Breast epithelium (tissue), 4 donors: Measurements from ENCODE around the gene CLK4. TPM values are rescaled to one million over a fixed set of nuclear protein-coding genes. Genes with fewer than 3 reads are reported as not detected.

Source experiments
- DNase-seq, 2 donors: peaks; one replicate each; pipeline ENCODE4 v3.0.0-alpha.2; 2019; ENCODE audit warnings: low spot score in 2 of 2
- H3K27ac ChIP-seq, 2 donors: fragments of 200-600 bp; sonication (generic) in 1 of 2; one replicate each; pipeline ENCODE4 v1.5.1; 2016 to 2019; ENCODE audit warnings: mild to moderate bottlenecking in 1 of 2
- H3K27me3 ChIP-seq, 2 donors: fragments of 200-600 bp; sonication (generic) in 1 of 2; one replicate each; pipeline versions ENCODE4 v1.5.1 to v1.6.0; 2017 to 2019; ENCODE audit warnings: control low read depth in 1 of 2, mild to moderate bottlenecking in 1 of 2
- H3K36me3 ChIP-seq: fragments of 200-600 bp; one replicate; pipeline ENCODE4 v1.5.1; 2019
- H3K4me1 ChIP-seq, 2 donors: fragments of 200-600 bp; sonication (generic); one replicate each; pipeline ENCODE4 v1.5.1; 2016 to 2019; ENCODE audit warnings: control low read depth in 1 of 2
- H3K4me3 ChIP-seq, 3 donors: fragments of 200-600 bp; sonication (generic); 1 replicate in 2 of 3; 2 replicates in 1 of 3; pipeline ENCODE4 v1.5.1; 2016 to 2019; ENCODE audit warnings: mild to moderate bottlenecking in 3 of 3, moderate library complexity in 2 of 3
- H3K9me3 ChIP-seq, 2 donors: fragments of 200-600 bp; sonication (generic) in 1 of 2; one replicate each; pipeline ENCODE4 v1.5.1; 2016 to 2019; ENCODE audit warnings: control low read depth in 1 of 2
- POLR2A ChIP-seq: fragments of 450-650 bp; IDR thresholded peaks from one replicate; pipeline ENCODE4 v1.6.1; 2016; ENCODE audit warnings: antibody characterized with exemption, mild to moderate bottlenecking, moderate library complexity
- POLR2AphosphoS5 ChIP-seq, 3 donors: sonication (generic); formaldehyde crosslinking; IDR thresholded peaks; one replicate each; pipeline ENCODE4 v1.6.1; 2017; ENCODE audit warnings: antibody characterized with exemption in 3 of 3
- intact Hi-C: fragments of 100-400 bp; cut with DNase I; formaldehyde crosslinking; loops from one replicate; pipeline ENCODE4 v1.15.1; 2023; ENCODE audit warnings: low total_unique reads
- total RNA-seq, 3 donors: library from RNA; depleted of rRNA; stranded (reverse); fragments of >200 nt; gene quantifications; one replicate each; pipeline ENCODE4 v1.1.0, GENCODE V29; 2016
- TF ChIP-seq, protein P1 (sequence below), 3 donors: fragments of 450-650 bp; IDR thresholded peaks; one replicate each; pipeline ENCODE4 v1.5.1; 2016 to 2017; ENCODE audit warnings: antibody characterized with exemption in 3 of 3, mild to moderate bottlenecking in 3 of 3, moderate library complexity in 3 of 3

CLK4 gene
- total RNA-seq, 3 donors from 2014 or later: 39.0 to 73.2 (median 43.3) TPM

DNA sequence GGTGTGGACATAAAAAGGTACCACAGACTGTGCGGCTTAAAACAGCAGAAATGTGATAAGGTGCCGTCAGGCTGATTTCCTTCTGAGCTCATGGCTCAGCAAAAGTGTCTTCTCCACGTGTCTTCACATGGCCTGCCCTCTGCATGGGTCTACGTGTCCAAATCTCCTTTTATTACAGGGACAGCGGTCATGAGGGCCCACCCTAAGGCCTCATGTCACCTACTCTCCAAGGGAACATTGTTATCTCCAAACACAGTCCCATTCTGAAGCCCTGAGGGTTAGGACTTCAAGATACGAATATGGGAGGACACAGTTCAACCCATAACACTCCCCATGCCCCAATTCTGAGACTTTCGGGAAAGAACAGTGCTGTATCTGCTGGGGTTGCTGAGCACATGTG lies 71.8 kb downstream of the CLK4 start:
- TF ChIP-seq, protein P1, sequence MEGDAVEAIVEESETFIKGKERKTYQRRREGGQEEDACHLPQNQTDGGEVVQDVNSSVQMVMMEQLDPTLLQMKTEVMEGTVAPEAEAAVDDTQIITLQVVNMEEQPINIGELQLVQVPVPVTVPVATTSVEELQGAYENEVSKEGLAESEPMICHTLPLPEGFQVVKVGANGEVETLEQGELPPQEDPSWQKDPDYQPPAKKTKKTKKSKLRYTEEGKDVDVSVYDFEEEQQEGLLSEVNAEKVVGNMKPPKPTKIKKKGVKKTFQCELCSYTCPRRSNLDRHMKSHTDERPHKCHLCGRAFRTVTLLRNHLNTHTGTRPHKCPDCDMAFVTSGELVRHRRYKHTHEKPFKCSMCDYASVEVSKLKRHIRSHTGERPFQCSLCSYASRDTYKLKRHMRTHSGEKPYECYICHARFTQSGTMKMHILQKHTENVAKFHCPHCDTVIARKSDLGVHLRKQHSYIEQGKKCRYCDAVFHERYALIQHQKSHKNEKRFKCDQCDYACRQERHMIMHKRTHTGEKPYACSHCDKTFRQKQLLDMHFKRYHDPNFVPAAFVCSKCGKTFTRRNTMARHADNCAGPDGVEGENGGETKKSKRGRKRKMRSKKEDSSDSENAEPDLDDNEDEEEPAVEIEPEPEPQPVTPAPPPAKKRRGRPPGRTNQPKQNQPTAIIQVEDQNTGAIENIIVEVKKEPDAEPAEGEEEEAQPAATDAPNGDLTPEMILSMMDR (IDR thresholded peaks at IDR 0.05): no peak
- TF ChIP-seq POLR2A (no peak), POLR2AphosphoS5 (IDR thresholded peaks at IDR 0.05) (no peak)
- no peak for DNase-seq
- H3K9me3 ChIP-seq: no peaks in the 10 kb centered on the region
- no peaks in the 10 kb centered on the region for H3K4me1 ChIP-seq
- no peaks in the 10 kb centered on the region for H3K36me3 ChIP-seq
- intact Hi-C loops: no loop called here
- H3K27ac ChIP-seq: no peak overlapping the region
- H3K4me3 ChIP-seq: no peak overlapping the region
- H3K27me3 ChIP-seq: no peaks in the 10 kb centered on the region

DNA sequence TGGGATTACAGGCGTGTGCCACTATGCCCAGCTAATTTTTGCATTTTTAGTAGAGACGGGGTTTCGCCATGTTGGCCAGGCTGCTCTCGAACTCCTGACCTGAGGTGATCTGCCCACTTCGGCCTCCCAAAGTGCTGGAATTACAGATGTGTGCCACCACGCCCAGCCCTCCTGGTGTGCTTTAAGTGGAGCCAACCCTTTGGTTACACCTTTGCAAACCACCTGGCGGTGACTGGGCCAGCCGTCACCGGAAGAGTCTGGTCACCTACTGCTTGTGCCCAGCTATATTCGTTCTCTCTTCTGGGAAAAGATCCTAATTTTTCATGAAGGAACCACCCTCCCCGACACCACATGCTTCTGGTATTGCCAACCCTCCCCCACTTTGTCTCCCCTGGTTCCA lies 72.5 kb downstream of the CLK4 start:
- intact Hi-C loops: no loop called here
- TF ChIP-seq POLR2AphosphoS5 (IDR thresholded peaks at IDR 0.05) (no peak), POLR2A (no peak)
- TF ChIP-seq, protein P1 (IDR thresholded peaks at IDR 0.05): no peak
- no peak for DNase-seq
- no peaks in the 10 kb centered on the region for H3K27me3 ChIP-seq
- H3K4me1 ChIP-seq: no peaks in the 10 kb centered on the region
- H3K4me3 ChIP-seq: no peak overlapping the region
- H3K36me3 ChIP-seq: no peaks in the 10 kb centered on the region
- no peaks in the 10 kb centered on the region for H3K9me3 ChIP-seq
- H3K27ac ChIP-seq: no peak overlapping the region

DNA sequence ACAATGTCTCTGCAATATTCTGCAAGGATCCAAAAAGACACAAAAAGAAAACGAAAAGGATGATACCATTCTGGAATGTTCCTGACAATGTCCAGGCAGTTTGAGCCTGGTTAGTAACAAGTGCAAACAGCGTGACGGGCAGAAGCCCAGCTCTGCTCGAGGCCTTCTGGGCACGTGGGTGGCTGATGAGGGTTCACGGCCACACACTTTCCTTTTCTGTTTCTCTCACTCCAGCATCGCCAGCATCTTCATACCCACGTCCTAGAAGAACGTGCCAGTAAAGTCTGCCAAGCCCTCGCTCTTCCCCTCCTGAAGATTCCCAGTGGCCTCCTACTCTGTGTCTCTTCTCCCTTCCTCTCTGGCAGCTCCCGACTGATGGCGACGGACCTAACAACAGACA lies 73.3 kb downstream of the CLK4 start:
- TF ChIP-seq, protein P1 (IDR thresholded peaks at IDR 0.05): no peak
- TF ChIP-seq POLR2AphosphoS5 (IDR thresholded peaks at IDR 0.05): no peak
- TF ChIP-seq POLR2A: no peak
- Histone ChIP-seq H3K4me1 (no peaks in the 10 kb centered on the region), H3K9me3 (no peaks in the 10 kb centered on the region), H3K36me3 (no peaks in the 10 kb centered on the region), H3K27ac (no peak overlapping the region), H3K27me3 (no peaks in the 10 kb centered on the region), H3K4me3 (no peak overlapping the region)
- intact Hi-C loops: no loop called here
- DNase-seq: no peak

Other genes starting within 250 kb of the CLK4 start
- 1 to 10 TPM in 2 of 3 donors, under 1 TPM in 1; 0.32 to 3.3 (median 2.6) TPM for gene COL23A1, start 36.7 kb downstream of the CLK4 start, total RNA-seq
- gene ZNF354A, start 103.6 kb upstream of the CLK4 start, total RNA-seq: 10 to 100 TPM; 17.6 to 25.8 (median 21.3) TPM
- 10 to 100 TPM; 15.7 to 40.7 (median 29.8) TPM for gene ZNF354B, start 232.9 kb upstream of the CLK4 start, total RNA-seq